Measurements from ENCODE around the gene FAM193A.
"Not testable (repeated sequence)": the region's sequence is repeated elsewhere in the genome, so short reads cannot be mapped to it uniquely, and the experiment has no call there.

The FAM193A gene

GRCh38 chr4:2536193-2537010 is at the start of gene FAM193A:
Gene FAM193A (plus strand): TSS chr4:2536647. CDS start chr4:2536916, 269 bp downstream.
- peak; percentile 98 for DNase-seq

- DNase-seq = no peak
Measured at GRCh38 chr4:2486981-2487380, 49.5 kb upstream of the FAM193A start.

GRCh38 chr4:2487632-2488031 is 48.8 kb upstream of the FAM193A start:
- DNase-seq = no peak

GRCh38 chr4:2489081-2489805 is 47.2 kb upstream of the FAM193A start:
- no peak for DNase-seq

- DNase-seq = no peak
Measured at GRCh38 chr4:2489841-2490552, 46.5 kb upstream of the FAM193A start.

- no peak for DNase-seq
Measured at GRCh38 chr4:2492970-2493369, 43.5 kb upstream of the FAM193A start.

GRCh38 chr4:2494992-2495391 is 41.5 kb upstream of the FAM193A start:
- DNase-seq = no peak

GRCh38 chr4:2497324-2497723 is 39.1 kb upstream of the FAM193A start:
- no peak for DNase-seq

GRCh38 chr4:2497931-2498330 is 38.5 kb upstream of the FAM193A start:
- DNase-seq = no peak

- DNase-seq = no peak
Measured at GRCh38 chr4:2500547-2500946, 35.9 kb upstream of the FAM193A start.

- DNase-seq = no peak
Measured at GRCh38 chr4:2501034-2501594, 35.3 kb upstream of the FAM193A start.

- no peak for DNase-seq
Measured at GRCh38 chr4:2503809-2504208, 32.6 kb upstream of the FAM193A start.

GRCh38 chr4:2507259-2507658 is 29.2 kb upstream of the FAM193A start:
- no peak for DNase-seq

GRCh38 chr4:2507855-2508254 is 28.6 kb upstream of the FAM193A start:
- DNase-seq = no peak

- DNase-seq = no peak
Measured at GRCh38 chr4:2510351-2511259, 25.8 kb upstream of the FAM193A start.

GRCh38 chr4:2511645-2512131 is 24.8 kb upstream of the FAM193A start:
- no peak for DNase-seq

- no peak for DNase-seq
Measured at GRCh38 chr4:2512396-2513135, 23.9 kb upstream of the FAM193A start.

- not testable (repeated sequence) for DNase-seq
Measured at GRCh38 chr4:2514193-2514592, 22.3 kb upstream of the FAM193A start.

GRCh38 chr4:2514944-2515343 is 21.5 kb upstream of the FAM193A start:
- not testable (repeated sequence) for DNase-seq

GRCh38 chr4:2515830-2516550 is 20.5 kb upstream of the FAM193A start:
- DNase-seq = no peak

GRCh38 chr4:2516635-2517034 is 19.8 kb upstream of the FAM193A start:
- no peak for DNase-seq

Measured in NCI-H226 (cell line).